Measurements from ENCODE around the gene CHCHD4.

Gene CHCHD4

DNA sequence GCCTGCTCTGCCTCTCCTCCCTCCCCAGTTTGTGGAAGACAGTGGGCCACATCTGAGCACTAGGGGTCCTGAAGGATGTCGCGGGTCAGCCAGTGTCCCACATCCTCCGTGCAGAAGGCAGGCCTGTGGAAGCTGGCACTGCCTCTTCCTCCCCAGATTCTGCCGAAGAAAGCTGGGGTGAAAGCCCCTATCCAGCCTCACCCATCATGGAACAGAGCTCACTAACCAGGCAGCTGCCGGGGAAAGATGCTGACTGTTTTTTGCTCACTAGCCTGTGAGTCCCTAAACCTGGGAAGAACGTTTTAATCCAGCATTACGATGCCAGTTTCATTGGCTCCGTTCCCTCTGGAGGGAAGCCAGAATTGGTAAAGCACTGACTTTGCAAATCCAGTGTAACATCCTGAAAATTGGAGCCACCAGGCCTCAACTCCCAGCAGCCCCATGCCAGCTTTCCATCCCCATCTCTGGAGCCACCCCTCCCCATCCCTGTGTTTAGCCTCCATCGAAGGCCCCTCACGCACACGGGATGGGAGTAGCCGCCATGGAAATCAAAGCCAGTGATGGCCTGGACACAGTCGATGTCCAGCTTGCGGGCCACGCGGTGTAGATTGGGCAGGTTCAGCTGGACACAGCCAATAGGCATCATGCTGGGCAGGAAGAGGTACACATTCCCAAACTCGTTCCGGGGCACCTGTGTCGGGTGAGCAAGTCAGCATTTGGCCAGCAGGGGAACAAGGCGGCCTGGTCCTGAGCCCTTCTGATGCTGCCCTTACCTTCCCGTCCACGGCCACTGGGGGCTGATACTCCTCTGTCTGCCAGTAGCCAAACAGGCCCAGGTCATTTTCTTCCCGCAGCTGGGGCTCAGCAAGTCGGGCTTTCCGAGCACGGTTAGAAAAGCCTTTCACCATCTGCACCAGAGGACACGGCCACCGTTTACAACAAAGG is 23.6 kb upstream of the CHCHD4 start:
- DNase-seq, result no peak

DNA sequence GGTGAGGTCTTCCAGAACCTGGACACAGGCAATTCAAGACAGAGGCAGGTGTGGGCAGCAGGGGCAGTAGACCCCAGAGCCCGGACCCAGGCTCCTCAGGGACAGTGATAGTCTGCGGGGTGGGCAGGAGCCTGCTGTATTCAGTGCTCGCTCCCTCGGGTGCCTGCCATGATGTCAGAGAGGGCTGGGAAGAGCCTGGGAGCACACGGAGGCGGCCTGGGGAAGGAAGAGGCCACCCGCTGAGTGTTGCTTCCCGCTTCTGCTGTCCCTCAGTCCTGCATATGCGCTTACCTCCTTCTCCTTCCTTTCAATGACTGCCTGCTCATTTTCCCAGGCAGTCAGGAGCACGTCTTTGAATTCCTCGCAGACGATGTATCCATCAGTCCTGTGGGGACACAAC is 22.9 kb upstream of the CHCHD4 start:
- no peak for DNase-seq

DNA sequence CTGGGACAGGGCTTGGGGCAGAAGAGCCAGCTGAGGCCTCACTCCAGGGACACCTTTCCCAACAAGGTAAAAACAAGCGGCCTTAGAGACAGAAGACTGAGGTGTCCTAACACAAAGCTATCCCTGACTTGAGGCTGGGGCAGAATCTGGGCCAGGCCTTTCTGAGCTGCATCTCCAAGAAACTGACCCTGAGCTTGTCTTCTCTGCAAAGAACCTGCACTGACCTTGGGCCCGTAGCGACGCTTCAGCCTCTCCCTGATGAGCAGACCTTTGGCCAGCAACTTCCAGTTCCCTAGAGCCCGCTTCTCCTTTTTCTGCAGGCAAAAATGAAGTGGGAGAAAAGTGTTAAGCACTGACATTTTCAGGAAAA is 22.4 kb upstream of the CHCHD4 start:
- no peak for DNase-seq

DNA sequence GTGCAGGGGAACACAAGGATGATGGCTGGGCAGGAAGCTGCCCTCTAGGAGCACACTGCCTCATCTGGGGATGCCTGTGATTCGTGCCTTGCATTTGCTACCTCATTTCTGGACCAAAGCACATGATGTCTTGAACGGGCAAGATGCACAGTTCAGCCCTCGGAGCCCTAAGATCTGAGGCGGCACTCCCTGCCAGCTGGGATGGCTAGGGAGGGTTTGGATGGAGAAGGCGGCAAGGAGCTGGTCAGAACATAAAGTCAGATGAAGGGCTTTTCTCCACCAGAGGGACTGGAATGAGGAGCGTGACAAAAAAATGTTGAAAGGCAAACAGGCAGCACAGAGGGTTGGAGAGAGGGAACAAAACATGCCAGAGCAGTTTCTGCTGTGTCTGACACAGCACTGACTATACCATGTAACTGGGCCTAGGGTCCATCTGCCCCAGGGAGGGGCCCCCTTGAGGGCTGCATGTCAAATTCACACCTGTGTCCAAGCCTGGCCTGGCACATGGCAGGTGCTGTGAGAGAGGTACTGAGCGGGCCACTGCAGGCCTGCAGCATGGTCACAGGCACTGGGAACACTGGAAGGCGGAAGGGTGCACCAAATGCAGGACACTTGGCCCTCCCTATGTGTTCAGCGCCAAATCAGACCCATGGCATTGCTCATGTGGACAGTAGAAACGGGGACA is 21.9 kb upstream of the CHCHD4 start:
- DNase-seq, result no peak

DNA sequence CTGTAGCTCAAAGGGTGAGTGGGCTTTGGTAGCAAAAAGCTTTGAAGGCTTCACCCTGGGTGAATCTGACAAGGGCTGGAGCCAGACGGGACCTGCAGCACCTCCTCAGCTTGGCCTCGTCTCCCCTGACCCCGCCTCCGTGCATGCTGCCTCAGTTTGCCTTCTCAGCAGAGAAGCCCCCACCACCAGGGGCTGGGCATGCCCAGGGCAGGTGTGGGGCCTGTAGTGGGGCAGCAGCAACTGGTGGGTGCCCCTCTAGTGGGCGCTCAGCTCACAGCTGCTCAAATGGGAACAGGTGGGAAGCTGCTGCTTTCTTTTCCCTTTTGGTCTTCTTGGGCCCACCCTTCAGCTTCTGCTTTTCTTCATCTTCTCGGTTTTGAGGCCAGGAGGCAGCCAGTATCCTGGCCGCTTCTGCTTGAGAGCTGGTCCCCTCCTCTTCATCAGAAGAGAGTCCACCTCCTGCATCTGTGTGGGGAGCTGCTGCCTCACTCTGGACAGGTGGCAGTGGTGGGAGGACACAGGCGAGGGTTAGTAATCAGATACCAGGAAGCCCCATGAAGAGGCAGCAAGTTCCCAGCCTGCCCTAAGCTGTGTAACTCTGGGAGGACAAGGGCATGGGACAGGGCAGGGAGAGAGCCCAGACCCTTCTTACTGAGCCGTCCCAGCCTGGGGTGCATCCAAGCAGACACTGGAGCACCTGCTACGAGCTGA is 21.2 kb upstream of the CHCHD4 start:
- DNase-seq, result no peak

DNA sequence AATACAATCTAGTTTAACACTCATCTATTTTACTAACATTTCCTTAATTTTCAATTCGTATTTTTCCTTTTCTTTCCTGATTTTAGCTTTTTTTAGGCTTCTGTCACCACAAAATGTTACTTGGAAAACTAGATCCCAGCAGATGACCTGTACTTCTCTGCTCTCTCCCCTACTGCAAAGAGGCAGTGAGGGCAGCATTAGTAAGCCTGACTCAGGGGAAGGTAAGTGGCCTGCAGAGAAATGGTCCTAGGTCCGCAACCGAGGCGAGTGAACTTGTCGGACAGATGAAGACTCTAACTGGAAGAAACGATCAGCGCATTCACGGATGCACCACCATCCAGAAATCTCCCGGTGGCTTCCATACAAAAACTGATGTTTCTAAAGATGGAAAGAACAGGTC is 20.6 kb upstream of the CHCHD4 start:
- no peak for DNase-seq

DNA sequence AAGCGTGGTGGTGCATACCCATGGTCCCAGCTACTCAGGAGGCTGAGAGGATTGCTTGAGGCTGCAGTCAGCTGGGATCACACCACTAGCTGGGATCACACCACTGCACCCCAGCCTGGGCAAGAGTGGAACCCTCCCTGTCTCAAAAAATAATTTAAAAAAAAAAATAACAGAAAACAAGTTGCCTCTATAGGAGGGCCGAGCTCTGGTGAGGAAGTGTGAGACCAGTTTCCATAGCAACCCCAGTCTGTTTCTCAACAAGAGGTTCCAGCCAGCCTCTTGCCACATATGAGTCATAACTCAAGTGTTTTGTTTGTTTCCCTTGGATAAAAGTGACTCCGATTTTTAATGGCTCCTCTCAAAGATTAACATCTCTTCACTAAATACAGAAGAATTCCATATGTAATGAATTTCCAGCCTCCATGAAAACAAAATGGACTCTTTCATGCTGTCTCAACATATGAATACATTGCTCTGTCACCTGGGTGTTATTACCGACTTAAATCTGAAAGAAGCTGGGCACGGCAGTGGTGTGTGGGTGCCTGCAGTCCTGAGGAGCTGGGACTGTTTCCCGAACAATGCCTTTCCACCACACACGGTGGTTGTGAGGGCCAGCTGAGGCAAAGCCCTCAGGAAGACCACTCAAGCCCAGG is 19.9 kb upstream of the CHCHD4 start:
- DNase-seq, result peak; percentile 99

DNA sequence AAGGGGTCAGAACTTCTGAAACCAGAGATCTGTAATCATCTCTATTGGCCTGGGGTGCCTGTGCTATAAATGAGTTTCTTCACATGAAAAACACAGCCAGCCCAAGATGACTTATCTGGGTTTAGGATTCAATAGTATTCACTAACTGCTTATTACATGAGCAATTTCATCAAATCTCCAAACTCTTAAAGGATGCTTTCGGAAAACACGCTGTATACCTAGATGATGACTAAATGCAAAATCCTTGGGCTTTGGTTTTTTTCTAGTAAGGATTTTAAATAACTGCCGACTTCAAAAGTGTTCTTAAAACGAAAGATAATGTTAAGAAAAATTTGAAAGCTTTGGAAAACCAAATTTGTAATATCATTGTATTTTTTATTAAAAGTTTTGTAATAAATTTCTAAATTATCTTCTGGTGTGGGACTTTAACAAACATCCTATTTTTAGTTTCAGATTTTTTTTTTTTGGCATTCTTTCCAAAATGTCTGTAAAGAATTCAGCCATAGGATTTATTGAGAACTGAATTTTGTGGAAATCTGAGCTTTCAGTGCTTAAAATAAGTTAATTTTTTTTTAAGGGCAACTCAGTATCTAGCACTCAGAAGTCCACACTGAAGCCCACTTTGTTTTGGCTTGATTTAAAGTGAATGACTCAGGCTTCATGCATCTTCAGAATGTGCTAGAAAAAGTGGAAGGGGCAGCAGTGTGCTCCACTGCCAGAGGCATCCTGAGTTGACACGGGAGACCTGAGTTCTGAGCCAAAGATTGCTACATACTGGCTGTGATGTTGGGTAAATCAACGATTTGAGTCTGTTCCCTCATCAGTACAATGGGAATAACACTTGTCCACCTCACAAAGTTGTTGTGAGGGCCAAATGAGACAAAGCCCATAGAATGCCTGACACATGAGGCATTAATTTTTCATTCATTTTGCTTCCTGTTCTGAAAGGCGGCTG is 18.9 kb upstream of the CHCHD4 start:
- peak; percentile 62 for DNase-seq

DNA sequence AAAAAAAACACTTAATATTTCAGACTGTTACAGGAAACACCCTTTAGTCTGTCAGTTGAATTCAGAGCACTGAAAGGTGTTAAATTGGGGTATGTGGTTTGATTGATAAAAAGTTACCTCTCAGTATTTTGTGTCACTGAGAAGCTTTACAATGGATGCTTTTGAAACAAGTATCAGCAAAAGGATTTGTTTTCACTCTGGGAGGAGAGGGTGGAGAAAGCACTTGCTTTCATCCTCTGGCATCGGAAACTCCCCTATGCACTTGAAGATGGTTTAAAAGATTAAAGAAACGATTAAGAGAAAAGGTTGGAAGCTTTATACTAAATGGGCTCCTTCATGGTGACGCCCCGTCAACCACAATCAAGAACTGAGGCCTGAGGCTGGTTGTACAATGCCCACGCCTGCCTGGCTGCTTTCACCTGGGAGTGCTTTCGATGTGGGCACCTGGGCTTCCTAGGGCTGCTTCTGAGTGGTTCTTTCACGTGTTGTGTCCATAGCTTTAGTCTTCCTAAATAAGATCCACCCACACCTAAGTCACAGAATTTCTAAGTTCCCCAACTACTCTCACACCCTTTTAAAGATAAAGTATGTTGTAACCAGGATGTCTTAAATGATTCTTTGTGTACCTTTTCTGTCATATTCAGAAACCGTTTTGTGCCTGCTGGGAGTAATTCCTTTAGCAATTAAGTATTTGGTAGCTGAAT is 18.0 kb upstream of the CHCHD4 start:
- DNase-seq, result no peak

DNA sequence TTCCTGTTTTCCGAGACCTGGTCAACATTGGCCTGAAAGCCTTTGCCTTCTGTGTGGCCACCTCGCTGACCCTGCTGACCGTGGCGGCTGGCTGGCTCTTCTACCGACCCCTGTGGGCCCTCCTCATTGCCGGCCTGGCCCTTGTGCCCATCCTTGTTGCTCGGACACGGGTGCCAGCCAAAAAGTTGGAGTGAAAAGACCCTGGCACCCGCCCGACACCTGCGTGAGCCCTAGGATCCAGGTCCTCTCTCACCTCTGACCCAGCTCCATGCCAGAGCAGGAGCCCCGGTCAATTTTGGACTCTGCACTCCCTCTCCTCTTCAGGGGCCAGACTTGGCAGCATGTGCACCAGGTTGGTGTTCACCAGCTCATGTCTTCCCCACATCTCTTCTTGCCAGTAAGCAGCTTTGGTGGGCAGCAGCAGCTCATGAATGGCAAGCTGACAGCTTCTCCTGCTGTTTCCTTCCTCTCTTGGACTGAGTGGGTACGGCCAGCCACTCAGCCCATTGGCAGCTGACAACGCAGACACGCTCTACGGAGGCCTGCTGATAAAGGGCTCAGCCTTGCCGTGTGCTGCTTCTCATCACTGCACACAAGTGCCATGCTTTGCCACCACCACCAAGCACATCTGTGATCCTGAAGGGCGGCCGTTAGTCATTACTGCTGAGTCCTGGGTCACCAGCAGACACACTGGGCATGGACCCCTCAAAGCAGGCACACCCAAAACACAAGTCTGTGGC is 17.1 kb upstream of the CHCHD4 start:
- DNase-seq, result no peak

DNA sequence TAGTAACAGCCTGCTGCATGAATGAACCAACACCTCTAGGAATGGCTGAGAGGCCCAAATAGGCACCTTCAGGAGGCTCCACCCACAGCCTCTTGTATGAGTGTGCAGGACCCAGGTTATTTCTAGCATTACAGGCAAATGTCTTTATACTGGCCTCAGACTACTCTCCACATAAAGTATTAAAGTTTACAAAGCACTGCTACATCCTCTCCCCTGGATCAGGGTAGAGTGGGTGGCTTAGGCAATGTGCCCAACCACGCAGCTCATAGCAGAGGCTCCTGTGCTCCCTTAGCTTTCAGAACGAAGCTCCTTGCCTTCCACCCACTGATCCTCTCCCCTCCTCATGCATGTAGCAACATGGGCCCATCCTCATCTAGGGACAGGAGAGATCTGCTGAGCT is 16.5 kb upstream of the CHCHD4 start:
- no peak for DNase-seq

DNA sequence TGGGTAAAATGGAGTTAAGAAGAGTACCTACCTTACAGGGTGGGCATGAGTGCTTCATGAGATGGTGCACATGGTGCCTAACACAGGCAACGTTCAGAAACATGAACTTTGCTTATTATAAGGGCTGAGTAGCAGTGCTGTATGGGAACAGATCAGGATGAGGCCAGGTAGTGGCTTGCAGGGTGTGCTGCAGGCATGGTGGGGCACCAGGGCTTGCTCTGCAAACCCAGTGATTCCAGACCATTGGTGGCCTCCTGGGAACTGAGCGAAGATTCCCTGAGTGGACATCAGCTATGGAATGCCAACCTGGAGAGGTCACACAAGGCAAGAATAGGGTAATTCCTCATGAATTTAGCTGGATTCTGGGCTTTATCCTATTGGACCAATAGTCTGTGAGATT is 16.0 kb upstream of the CHCHD4 start:
- no peak for DNase-seq

DNA sequence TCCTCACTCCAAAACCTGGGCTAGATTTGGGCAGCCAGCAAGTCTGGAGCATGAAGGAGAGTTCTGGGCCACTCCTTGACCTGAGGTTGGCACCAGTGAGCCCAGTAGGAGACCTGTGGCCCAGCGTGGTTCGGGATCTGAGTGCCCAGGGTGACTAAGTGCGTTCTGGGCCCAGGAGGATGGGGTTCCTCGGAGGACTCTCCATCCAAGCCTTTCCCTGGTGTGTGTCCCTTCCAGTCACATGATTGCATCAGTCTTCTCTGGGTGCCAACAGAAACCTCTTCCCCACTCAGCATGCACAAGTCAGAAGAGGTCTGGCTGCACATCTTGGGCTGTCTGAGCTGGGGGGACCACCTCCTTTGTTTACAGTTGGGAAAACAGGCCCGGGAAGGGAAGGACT is 15.1 kb upstream of the CHCHD4 start:
- no peak for DNase-seq

DNA sequence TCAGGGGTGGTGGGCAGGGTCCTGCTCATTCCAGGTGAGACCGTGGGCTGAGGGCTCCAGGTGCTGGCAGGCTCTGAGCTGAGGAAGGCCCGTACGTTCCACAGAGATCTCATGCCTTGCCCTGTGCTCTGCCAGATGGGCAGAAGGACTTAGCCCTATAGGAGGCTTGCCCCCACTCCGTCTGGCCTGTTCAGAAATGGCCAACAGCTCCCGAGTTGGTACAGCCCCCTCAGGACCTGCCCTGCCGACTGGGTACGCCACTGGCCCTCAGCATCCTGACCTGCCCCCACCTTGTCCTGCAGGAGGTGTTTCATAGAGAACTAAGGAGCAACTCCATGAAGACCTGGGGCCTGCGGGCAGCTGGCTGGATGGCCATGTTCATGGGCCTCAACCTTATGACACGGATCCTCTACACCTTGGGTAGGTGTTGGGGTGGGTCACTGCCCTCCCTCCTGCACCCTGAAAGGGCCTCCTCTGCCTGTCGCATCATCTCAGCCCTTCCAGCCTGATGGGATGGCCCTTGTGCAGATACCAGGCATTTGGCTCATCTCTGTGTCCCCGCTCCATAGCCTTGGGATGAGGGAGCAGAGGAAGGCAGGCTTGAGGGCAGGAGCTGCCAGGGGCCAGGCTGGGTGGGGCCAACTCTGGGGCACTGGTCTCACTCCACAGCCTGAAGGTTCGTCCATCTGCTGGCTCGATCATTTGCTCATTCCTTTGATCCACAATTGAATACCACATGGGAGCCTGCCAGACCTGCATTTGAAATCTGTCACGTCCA is 14.4 kb upstream of the CHCHD4 start:
- no peak for DNase-seq

DNA sequence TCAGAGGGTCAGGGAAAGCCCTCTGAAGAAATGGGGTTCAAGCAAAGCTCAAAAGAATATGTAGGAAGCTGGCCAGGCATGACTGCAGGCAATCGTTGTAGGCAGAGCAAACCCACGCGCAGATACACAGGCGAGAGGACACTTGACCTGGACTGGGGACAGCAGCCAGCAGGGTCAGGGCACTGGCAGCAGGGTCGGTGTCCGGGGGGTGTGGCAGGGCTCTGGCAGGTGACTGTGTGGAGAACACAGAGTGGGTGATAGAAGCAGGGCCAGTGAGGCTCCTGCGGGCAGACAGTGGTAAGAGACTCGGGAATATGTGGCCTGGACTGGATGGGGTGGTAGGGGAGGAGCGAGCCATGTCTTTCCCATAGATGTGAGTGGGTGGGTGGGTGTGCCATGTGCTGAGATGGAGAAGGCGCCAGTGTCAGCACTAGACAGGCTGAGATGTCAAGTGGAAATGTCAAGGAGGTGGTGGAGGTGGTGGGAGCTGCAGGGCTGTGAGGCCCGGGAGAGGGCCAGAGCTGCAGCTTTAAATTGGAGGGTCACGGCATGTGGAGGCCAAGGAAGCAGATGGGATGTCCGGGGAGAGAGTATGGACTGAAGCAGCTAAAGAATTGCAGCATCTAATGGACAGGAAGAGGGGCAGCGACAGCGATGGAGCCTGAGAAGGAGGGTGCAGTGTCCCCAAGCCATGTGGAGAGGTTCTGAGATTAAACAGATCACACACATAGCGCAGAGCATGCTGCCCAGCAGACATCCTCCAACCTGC is 13.6 kb upstream of the CHCHD4 start:
- DNase-seq, result no peak

DNA sequence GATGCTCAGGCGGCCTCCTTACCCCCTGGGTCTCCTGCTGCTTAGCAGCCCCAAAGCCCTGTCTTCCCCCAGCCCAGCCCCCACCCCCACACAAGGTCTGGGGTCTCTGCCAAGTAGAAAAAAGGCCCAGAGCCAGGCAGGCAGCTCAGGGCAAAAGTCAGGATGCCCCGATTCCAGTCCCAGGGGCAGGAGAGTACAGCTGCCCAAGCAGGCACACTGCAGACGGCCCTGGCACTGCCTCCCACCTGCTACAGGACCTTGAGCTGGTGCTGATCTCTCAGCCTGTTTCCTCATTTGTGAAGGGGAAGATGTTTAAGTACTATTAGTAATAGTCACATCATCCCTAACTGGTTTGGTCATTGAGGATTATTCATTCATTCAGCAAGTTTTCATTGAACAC is 12.8 kb upstream of the CHCHD4 start:
- DNase-seq, result no peak

DNA sequence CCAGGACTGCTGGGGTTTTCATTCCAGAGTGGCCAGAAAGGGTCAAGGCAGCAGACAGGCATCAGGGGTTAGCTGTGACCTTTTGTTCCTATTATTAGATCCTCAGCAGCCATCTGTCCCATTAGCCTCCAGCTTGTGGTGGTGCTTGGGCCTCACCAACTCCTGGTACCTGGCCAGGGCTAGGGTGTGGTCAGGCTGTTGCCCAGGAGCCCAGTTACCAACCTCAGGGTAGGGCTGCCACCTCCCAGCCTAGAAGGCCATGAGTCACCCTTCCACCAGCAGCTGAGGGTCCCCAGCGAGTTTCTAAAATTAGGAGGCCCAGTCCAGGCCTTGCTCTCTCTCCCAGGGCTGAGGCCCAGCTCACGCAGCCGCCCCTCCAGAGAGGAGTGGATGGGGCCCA is 12.3 kb upstream of the CHCHD4 start:
- DNase-seq, result no peak

DNA sequence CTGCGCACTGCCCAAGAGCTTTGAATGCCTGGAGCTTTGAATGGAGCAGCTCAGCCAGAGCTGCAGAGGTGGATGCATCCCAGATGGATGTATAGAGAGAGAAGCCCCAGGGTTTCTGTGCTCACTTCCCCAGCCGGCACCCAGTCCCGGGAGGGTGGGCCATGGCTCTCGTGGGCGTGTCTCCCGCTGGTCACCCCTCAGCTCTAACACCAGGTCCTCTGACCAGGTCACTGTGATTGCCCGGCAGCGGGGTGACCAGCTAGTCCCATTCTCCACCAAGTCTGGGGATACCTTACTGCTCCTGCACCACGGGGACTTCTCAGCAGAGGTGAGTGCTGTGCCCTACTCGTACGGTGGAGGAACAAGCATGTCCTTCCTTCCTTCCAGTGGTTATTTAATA is 10.9 kb upstream of the CHCHD4 start:
- DNase-seq, result no peak

DNA sequence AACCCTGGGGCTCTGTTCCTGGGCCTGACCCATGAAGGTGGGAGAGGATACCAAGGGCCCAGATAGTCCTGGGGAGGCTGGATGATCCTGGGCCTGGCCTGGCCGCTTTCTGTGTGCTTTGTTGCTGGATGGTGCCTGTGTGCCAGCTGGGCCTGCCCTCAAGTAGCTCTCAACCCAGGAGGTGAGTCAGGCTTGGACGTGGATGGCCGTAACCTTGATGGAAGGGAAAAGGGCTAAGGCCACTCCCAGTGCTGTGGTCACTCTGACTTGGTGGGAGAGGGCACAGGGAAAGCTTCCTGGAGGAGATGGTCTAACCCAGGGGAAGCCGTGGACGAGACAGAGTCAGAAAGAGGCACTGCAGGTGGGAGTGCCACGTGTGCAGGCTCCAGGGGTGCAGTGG is 9.6 kb upstream of the CHCHD4 start:
- DNase-seq, result no peak
